ENCODE results near the gene PRKCA.
"Not testable (repeated sequence)": the region's sequence is repeated elsewhere in the genome, so short reads cannot be mapped to it uniquely, and the experiment has no call there.

PRKCA gene

DNA sequence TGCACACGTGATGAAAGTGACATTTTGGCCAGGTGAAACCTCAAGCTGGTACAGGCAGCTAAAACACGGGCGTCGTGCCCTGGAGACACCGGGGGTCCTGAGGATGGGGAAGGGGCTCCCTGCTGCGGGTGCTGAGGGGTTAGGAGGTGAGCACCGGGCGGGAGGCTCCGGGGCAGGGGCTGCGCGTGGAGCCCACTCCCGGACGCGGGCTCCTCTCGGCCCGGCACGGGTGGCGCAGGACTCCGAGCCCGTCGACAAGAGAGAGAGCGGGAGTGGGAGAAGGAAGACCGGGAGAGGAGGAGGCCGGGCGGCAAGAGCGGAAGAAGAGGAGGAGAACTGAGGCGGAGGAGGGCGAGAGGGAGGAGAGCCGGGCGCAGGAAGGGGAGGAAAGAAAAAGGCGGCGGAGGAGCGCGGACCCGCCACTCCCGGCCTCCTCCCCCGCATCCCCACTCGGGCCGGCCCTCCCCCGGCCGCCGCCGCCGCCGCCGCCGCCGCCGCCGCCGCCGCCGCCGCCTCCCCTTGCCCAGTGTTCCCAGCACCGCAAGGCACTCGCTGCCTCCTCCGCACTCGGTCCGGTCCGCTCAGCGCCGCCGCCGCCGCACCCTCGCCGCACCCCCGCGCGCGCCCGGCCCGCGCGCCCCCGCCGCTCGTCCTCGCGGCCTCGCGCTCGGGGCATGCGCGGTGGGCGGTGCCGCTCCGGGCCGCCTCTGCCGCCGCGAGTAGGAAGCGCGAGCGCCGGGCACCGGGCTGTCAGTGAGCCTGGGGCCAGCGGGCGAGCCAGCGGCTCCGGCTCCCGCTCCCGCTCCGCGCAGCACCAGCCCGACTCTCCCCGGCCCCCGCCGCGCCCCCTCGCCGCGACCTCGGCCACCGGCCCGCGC lies at the start of gene PRKCA:
PRKCA (plus strand) TSS at position 750 of the 878 bp plus-strand sequence.
- FAIRE-seq (no peak), DNase-seq (ENCODE audit: insufficient read length, low spot score) (peak; percentile 66)

DNA sequence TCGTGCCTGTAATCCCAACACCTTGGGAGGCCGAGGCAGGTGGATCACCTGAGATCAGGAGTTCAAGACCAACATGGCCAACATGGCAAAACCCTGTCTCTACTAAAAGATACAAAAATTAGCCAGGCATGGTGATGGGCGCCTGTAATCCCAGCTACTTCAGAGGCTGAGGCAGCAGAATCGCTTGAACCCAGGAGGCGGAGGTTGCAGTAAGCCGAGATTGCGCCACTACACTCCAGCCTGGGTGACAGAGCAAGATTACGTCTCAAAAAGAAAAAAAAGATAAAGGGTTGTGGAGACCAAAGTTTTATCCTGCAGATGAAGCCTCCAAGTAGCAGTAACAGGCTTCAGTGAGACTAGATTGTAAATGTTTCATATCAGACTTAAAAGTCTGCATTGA lies 49.0 kb upstream of the PRKCA start:
- FAIRE-seq; DNase-seq (ENCODE audit: insufficient read length, low spot score): not testable (repeated sequence)

DNA sequence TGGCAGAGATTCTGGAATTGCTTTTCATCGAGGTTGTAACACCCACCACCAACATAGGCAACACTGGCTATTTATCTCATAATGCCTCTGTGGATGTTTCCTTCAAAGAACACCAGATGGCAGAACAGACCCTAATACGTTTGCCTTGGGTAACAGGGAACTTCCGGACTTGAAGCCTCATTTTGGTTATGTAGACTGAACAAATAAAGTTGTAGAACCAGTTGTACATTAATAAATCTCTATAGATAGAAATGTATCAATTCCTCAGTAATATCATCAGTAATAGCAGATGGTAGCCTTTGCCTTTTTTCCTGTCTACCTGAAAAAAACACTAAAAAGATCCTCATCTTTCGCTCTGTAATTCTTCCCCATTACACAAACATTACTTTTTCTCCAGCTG lies 47.3 kb upstream of the PRKCA start:
- FAIRE-seq (no peak), DNase-seq (ENCODE audit: insufficient read length, low spot score) (no peak)

DNA sequence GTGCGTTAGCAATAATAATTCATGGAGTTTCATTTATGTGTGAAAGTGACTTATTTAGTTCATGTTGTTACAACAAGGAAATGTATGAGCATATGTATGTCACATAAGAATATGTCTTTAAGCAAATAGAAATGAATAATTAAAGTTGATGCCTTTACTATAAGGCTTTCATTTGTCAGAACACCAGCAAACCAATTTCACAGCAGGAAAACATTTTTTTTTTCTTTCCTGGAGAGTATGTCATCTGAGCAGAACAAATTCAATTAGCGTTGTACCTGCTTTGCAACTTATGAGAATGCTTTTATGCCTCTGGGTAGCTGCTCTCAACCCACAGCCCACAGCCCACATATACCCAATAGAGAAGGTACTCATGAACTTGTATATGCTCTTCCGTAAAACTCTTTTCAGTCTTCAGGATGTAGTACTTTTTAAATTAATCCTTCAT lies 46.9 kb upstream of the PRKCA start:
- no peak for FAIRE-seq
- no peak for DNase-seq (ENCODE audit: insufficient read length, low spot score)

DNA sequence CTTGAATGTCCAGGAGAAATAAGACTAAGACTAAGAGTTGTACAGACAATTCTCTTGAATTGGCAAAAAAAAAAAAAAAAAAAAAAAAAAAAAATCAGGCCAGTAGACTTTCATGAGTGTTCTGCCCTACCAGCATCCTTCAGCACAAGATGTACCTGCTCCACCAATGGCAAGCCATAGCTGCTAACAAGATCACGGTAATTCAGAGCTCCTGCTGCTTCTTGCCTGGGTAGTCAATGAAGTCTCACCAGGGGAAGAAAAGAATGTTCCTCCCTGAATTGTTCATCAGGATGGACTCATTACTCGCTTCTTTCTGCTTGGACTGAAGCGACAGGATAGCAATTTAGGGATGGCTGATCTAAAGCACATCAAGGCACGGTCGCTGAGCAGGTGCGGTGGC lies 42.1 kb upstream of the PRKCA start:
- no peak for DNase-seq (ENCODE audit: insufficient read length, low spot score)
- no peak for FAIRE-seq

DNA sequence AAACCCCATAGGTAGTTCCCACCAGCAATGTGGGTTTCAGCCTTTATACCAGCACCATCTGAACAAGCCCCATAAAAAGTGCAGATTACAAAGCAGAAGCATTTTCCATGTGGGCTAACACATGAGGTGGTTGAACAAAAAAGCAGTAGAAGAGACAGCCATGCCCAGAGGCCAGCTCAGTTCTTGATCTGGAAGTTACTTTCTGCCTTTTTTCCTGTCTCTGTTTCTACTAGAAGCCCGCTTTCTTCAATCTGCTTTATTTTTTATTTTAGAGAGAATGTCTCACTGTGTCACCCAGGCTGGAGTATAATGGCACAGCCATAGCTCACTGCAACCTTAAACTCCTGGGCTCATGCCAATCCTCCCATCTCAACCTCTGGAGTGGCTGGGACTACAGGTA lies 41.7 kb upstream of the PRKCA start:
- no peak for FAIRE-seq
- DNase-seq (ENCODE audit: insufficient read length, low spot score): no peak

DNA sequence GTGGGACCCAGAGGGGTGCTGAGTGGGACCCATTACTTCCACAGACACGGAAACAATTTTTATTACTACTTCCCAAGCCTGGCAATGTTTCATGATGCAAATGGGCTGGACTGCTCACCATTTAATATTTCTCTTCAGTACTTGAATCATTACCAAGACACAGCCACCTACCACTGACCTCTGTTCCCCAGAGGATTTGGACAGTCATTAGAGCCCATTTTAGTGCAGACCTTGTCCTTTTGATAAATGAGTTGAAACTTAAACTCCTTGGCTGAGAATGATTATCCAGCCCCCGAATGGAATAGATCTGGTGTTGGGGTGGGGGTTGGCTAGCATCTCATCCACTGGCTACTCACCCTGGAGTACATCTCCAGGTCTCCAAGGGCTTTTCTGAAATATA lies 39.6 kb upstream of the PRKCA start:
- DNase-seq (ENCODE audit: insufficient read length, low spot score): no peak
- no peak for FAIRE-seq

DNA sequence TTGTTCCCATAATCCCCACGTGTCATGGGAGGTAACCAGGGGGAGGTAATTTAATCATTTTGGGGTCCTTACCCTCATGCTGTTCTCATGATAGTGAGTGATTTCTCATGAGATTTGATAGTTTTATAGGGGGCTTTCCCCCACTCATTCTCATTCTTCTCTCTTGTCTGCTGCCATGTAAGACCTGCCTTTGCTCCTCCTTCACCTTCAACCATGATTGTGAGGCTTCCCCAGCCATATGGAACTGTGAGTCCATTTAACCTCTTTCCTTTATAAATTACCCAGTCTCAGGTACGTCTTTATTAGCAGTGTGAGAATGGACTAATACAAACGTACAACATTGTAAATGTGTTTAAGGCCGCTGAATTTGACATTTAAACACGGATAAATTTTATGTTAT lies 37.7 kb upstream of the PRKCA start:
- DNase-seq (ENCODE audit: insufficient read length, low spot score) (no peak), FAIRE-seq (no peak)

DNA sequence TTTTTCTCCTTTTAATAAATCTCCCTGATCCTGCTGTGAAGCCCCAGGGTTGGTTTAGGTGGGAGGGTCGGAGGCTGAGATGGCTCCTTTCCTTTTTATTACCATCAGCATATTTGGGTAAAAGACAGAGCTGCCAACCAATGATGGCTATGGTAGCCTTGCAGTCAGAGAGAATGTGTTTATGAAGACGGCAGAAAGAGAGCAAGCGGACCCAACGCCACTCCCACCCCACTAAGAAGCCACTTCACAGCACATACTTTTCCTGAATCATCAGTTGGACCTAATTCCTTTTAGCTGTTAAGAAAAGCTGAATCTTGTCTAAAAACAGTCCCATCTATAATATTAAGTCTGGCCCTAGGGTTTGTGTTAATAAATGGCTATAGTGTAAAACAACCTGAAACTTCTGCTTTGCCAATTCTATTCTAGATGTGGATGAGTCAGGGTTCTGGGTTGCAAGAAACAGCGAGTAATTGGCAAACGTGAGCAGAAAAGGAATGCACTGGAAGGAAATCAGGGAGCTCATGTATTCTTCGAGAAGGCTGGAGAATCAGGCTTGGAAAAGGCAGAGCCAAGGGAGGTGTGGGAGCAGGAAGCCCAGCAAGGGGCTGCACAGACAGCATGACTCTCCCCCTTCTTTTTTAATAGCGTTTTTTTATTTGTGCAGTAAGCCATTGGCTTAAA lies 34.0 kb upstream of the PRKCA start:
- DNase-seq (ENCODE audit: insufficient read length, low spot score): no peak
- FAIRE-seq: no peak

DNA sequence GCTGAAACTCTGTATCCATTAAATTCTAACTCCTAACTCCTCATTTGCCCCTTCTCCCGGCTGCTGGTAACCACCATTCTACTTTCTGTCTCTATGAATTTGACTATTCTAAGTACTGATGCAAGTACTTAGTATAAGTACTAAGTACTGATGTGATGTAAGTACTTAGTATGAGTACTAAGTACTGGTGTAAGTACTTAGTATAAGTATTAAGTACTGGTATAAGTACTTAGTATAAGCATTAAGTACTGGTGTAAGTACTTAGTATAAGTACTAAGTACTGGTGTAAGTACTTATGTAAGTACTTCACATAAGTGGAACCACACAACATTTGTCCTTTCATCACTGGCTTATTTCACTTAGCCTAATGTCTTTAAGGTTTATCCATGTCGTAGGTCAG lies 32.3 kb upstream of the PRKCA start:
- FAIRE-seq: no peak
- no peak for DNase-seq (ENCODE audit: insufficient read length, low spot score)

DNA sequence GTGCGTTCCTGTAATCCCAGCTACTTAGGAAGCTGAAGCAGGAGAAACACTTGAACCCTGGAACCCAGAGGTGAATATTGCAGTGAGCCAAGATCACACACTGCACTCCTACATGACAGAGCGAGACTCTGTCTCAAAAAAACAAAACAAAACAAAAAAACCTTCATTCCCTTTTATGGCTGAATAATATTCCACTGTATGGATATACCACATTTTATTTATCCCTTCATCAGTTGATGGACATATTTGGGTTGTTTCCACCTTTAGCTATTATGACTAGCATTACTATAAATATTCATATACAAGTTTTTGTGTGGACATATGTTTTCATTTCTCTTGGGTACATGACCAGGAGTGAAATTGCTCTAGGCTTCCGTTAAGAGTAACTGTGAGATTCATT lies 30.9 kb upstream of the PRKCA start:
- DNase-seq (ENCODE audit: insufficient read length, low spot score): no peak
- FAIRE-seq: no peak

DNA sequence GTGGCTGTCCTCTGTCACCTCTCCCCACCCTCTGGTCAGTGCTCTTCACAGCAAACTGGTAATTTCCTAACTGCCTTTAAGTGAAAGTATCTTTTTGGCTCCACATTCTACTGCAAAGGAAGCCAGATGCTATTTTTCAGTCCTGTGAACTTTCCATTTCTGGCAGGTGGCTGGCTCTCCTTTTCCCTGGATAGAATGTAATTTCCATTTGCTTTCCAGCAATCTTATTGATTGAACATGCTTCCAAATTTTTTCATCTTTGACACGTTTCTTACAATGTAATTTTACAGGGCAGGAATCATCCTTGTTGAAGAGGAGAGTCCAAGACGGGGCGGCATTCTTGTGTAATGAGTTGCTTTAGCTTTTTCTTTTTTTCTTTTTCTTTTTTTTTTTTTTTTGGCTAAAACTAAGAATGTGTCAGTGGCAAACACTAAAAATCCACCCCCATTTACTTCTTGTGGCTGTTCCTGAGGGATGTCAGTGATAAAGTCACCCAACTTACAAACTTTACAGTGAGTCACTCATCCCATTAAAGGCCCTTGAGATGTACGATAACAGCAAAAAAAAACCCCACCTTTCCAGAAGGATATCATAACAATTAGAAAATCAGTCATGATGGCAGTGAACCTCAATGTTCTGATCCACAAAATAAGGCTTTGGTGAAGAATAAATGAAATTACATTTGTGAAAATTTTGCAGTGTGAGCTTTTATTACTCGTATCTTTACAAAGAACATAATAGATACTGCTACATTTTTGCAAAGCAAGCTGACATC lies 29.4 kb upstream of the PRKCA start:
- no peak for FAIRE-seq
- no peak for DNase-seq (ENCODE audit: insufficient read length, low spot score)

DNA sequence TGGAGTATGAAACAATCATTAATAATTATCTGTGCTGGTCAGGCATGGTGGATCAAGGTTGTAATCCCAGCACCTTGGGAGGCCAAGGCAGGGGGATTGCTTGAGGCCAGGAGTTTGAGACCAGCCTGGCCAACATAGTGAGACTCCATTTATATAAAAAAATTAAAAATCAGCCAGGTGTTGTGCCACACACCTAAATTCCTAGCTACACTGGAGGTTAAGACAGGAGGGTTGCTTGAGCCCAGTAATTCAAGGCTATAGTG lies 28.9 kb upstream of the PRKCA start:
- FAIRE-seq (no peak), DNase-seq (ENCODE audit: insufficient read length, low spot score) (no peak)

DNA sequence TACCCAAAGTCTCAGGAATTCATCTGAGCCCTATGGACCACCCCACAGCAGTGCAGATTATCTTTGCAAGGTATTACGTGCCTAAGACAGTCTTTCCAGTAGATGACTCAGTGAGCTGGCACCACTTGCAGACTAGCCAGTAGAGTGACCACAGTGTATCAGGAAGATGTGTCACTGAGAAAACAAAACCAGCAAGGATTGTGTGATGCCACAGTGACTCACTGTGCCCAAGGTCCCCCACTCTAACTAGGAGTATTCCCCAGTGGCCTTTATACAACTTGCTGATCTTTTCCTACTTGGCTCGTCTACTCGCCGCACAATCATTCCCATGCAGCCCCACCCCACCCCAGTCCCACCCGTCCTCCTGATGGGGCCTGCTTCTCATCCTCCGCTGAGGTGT lies 26.8 kb upstream of the PRKCA start:
- DNase-seq (ENCODE audit: insufficient read length, low spot score) (no peak), FAIRE-seq (no peak)

DNA sequence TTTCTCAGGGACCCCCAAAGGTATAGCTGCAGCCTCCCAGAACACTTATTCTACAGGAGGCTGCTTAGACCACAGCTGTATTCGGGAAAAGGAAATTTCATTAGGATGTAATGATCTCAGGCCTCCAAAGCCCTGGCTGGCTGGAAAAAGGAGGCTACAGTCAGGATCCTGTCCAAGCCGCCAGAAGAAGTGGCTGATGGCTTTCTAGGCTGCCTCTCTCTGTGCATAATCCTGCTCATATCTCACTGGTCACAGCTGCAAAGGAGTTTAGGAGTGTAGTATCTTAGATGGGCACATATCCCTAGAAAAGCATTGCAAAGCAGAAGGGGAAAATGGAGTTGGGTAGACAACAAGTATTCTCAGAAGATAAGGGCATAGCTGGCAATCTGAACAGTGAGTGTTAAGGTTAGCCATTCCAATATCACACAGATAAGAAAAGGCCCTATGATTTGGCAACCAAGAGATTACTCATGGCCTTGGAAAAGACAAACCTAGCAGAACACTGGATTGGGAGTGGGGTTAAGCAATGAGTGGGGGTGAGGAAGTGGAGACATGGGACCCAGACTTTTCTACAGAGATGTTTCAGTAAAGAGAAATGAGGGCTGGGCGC lies 26.0 kb upstream of the PRKCA start:
- FAIRE-seq: no peak
- DNase-seq (ENCODE audit: insufficient read length, low spot score): no peak

DNA sequence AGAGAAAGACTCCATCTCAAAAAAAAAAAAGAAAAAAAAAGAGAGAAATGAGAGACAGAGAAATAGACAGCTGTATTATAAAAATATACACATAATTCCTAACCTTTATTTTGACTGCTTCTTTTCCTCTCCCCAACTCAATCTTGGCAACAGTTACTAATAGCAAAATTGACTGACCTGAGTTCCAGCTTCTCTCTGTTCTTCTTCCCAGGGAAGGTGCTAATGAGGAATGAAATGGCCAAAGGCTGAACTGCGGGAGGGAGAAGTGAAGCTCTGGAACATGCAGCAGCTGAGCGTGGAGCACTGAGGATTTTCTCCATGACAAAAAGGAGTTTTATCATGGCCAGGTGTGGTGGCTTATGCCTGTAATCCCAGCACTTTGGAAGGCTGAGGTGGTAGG lies 25.2 kb upstream of the PRKCA start:
- no peak for DNase-seq (ENCODE audit: insufficient read length, low spot score)
- no peak for FAIRE-seq

DNA sequence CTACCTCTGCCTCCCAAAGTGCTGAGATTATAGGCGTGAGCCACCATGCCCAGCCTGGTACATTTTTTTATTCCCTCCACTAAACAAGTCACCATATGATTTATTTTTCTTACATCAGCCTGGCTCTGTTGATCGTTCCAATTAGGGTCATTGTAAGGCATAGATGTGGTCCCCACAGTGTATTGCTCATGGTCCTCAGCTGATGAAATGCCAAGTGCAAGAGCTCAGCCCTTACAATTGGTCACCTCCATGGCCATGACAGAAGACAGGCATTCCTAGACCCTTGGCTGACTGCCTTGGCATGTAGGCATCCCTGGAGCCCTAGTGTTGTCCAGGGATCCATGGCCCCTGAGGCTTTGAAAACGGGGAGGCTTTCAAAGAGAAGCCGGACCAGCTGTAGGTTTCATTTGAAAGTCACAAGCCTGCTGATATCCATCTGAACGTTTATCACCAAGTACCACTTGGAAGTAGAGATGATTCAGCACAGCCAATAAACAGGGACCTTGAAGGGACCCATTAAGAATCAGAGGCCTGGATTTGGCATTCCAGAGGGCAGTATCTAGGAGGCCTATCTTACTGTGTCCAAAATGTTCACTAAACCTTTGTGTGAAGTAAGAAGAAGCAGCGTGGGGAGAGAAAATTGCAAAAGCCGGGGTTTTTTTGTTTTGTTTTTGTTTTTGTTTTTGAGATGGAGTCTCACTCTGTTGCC lies 20.6 kb upstream of the PRKCA start:
- DNase-seq (ENCODE audit: insufficient read length, low spot score) (no peak), FAIRE-seq (no peak)

DNA sequence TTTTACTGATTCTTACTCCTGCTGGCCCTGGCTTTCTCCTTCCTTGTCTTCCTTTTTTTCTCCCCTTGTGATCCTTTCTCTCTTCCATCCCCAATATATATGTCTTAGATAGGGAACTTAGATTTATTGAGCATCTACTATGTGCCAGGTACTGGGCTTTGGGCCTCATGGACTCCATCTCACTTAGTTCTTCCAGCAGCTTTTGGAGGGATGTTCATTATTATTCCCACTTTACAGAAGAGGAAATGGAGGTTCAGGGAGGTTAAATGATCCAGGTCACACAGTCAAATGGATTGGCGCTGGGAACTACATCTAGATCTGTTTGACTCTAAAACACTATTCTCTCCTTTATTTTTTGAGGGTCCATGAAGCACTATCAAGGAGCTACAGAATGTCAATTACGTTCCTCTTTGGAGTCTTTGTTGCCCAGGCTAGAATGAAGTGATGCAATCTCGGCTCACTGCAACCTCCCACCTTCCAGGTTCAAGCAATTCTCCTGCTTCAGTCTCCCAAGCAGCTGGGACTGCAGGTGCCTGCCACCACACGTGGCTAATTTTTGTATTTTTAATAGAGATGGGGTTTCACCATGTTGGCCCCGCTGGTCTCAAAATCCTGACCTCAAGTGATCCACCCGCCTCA lies 19.0 kb upstream of the PRKCA start:
- DNase-seq (ENCODE audit: insufficient read length, low spot score) (no peak), FAIRE-seq (no peak)

DNA sequence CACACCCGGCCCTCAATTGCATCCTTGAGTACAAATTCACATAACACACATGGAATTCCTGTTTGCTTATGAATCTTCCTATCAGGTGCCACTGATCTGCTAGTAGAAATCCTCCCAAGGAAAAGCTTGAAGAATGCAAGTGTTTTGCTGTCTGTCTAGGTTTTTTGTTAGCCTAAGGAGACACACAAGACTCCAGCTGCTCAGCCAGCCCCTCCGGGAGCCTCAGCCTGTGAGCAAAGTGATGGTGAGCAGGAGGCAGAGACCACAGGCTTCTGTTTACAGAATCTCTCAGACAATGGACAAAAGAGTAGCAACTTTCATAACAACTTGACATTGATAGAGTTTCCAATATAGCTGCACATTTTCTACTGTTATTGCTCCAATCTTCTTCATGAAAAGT lies 18.4 kb upstream of the PRKCA start:
- FAIRE-seq (no peak), DNase-seq (ENCODE audit: insufficient read length, low spot score) (no peak)

DNA sequence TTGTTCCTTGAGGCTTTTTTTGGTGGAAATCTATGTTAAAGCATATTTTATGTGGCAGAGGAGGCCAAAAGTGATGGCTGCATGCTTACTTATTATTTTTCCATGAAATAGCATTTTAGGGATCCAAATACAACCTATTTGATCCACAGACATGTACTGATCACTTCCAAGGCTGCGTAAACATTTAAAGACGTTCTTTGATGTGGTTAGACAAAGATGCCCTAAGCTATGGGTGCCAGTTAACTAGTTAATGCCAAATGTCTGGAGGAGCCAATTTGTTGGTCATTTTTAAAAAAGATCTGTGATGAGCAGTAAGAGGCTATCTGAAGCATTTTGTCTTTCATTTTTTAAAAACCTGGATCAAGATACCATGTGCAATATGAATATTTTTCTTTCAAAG lies 17.3 kb upstream of the PRKCA start:
- DNase-seq (ENCODE audit: insufficient read length, low spot score) (no peak), FAIRE-seq (no peak)
